Stomach (tissue), 9 donors: ENCODE data around the gene NFATC1. TPM values are rescaled to one million over a fixed set of nuclear protein-coding genes. Genes with fewer than 3 reads are reported as not detected.

Experiments
- DNase-seq, 2 donors: peaks; one replicate each; pipeline versions ENCODE4 v3.0.0 to v3.0.0-alpha.2; 2013 to 2019
- H3K27ac ChIP-seq, 5 donors: fragments of 200-600 bp in 4 of 5; sonication (generic) in 4 of 5; one replicate each; pipeline ENCODE4 v1.5.1; 2013 to 2019; ENCODE audit warnings: mild to moderate bottlenecking in 1 of 5, moderate library complexity in 1 of 5
- H3K27me3 ChIP-seq, 3 donors: fragments of 200-600 bp; sonication (generic); one replicate each; pipeline ENCODE4 v1.5.1; 2017 to 2019; ENCODE audit warnings: mixed run types in 1 of 3
- H3K36me3 ChIP-seq, 4 donors: fragments of 200-600 bp; sonication (generic); 1 replicate in 3 of 4; 2 replicates in 1 of 4; pipeline ENCODE4 v1.5.1; 2016 to 2019
- H3K4me1 ChIP-seq, 4 donors: fragments of 200-600 bp; sonication (generic); one replicate each; pipeline ENCODE4 v1.5.1; 2016 to 2019
- H3K4me3 ChIP-seq, 4 donors: fragments of 200-600 bp; sonication (generic) in 3 of 4; one replicate each; pipeline ENCODE4 v1.5.1; 2016 to 2019; ENCODE audit warnings: mild to moderate bottlenecking in 1 of 4
- H3K9me3 ChIP-seq, 4 donors: fragments of 200-600 bp; sonication (generic); one replicate each; pipeline ENCODE4 v1.5.1; 2016 to 2019
- EP300 ChIP-seq: sonication (generic); formaldehyde crosslinking; IDR thresholded peaks from one replicate; pipeline ENCODE4 v1.6.1; 2017; ENCODE audit warnings: antibody characterized with exemption
- POLR2A ChIP-seq, 4 donors: fragments of 450-650 bp; IDR thresholded peaks; one replicate each; pipeline ENCODE4 v1.6.1; 2016; ENCODE audit warnings: antibody characterized with exemption in 4 of 4, control low read depth in 2 of 4, mild to moderate bottlenecking in 1 of 4, moderate library complexity in 1 of 4
- POLR2AphosphoS5 ChIP-seq, 3 donors: sonication (generic); formaldehyde crosslinking; IDR thresholded peaks; one replicate each; pipeline ENCODE4 v1.6.1; 2016; ENCODE audit warnings: antibody characterized with exemption in 3 of 3
- WGBS, 5 donors: extraction: QIAGEN DNeasy Blood & Tissue Kit in 3 of 5; methylation state at CpG; one replicate each; pipeline versions ENCODE4 v1.1.5 to v1.1.7; 2013 to 2018; 5-methylcytosine and 5-hydroxymethylcytosine counted together
- intact Hi-C: fragments of 100-400 bp; cut with DNase I; formaldehyde crosslinking; loops from one replicate; pipeline ENCODE4 v1.15.1; 2023; ENCODE audit warnings: low total_unique reads
- polyA plus RNA-seq, 3 donors: library from polyadenylated mRNA; stranded (reverse); fragments of 200-250 nt; gene quantifications; one replicate each; pipeline ENCODE4 v1.2.3, GENCODE V29; 2013
- total RNA-seq, 5 donors: library from RNA; depleted of rRNA; stranded (reverse); fragments of >200 nt; gene quantifications; one replicate each; pipeline versions ENCODE4 v1.1.0 to v1.2.3, GENCODE V29; 2014 to 2016
- TF ChIP-seq, protein P1 (sequence below), 7 experiments: fragments of 450-650 bp in 4 of 7; fragments of 200-600 bp in 3 of 7; sonication (generic) in 3 of 7; IDR thresholded peaks; one replicate each; pipeline ENCODE4 v1.5.1; 2016 to 2019; ENCODE audit warnings: antibody characterized with exemption in 7 of 7, control low read depth in 2 of 7, mild to moderate bottlenecking in 1 of 7
- donor health status: healthy with polysubstance abuse.
- donor health status: Bipolar disorder and iron deficiency.
- donor health status: healthy.

Gene NFATC1
- total and polyA plus RNA-seq, 8 donors: 2.6 to 14.0 (median 6.1) TPM

DNA sequence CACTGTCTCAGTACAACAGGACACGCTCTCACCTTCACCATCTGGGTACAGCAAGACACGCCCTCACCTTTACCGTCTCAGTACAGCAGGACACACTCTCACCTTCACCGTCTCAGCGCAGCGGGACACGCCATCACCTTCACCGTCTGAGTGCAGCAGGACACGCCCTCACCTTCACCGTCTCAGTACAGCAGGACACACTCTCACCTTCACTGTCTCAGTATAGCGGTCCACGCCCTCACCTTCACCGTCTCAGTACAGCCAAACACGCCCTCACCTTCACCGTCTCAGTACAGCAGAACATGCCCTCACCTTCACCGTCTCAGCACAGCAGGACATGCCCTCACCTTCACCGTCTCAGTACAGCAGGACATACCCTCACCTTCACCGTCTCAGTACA lies 174.0 kb downstream of the NFATC1 start:
- H3K27me3 ChIP-seq: peaks cover 0 to 15% (median 0%) of the 10 kb centered on the region in 3 donors
- no peaks in the 10 kb centered on the region for H3K36me3 ChIP-seq
- TF ChIP-seq, protein P1, sequence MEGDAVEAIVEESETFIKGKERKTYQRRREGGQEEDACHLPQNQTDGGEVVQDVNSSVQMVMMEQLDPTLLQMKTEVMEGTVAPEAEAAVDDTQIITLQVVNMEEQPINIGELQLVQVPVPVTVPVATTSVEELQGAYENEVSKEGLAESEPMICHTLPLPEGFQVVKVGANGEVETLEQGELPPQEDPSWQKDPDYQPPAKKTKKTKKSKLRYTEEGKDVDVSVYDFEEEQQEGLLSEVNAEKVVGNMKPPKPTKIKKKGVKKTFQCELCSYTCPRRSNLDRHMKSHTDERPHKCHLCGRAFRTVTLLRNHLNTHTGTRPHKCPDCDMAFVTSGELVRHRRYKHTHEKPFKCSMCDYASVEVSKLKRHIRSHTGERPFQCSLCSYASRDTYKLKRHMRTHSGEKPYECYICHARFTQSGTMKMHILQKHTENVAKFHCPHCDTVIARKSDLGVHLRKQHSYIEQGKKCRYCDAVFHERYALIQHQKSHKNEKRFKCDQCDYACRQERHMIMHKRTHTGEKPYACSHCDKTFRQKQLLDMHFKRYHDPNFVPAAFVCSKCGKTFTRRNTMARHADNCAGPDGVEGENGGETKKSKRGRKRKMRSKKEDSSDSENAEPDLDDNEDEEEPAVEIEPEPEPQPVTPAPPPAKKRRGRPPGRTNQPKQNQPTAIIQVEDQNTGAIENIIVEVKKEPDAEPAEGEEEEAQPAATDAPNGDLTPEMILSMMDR (IDR thresholded peaks at IDR 0.05): no peak
- TF ChIP-seq POLR2AphosphoS5 (IDR thresholded peaks at IDR 0.05) (no peak), POLR2A (IDR thresholded peaks at IDR 0.05) (no peak), EP300 (no peak)
- peak in 1 of 2 donors; percentile 60 for DNase-seq
- peaks cover 9 to 28% (median 22%) of the 10 kb centered on the region in 4 donors for H3K9me3 ChIP-seq
- intact Hi-C loops: no loop called here
- H3K4me1 ChIP-seq: peaks cover 3 to 21% (median 10%) of the 10 kb centered on the region in 4 donors
- 57 to 73% (median 66%) methylated on average over 18 of the region's 18 CpGs for WGBS, 5 donors
- no peak overlapping the region for H3K27ac ChIP-seq
- no peak overlapping the region for H3K4me3 ChIP-seq

GRCh38 chr18:79570266-79571201 lies 174.8 kb downstream of the NFATC1 start:
- intact Hi-C loops: no loop called here
- no peak for DNase-seq
- Histone ChIP-seq H3K27ac (no peak overlapping the region), H3K4me3 (no peak overlapping the region), H3K36me3 (no peaks in the 10 kb centered on the region), H3K9me3 (peaks cover 9 to 28% (median 22%) of the 10 kb centered on the region in 4 donors), H3K27me3 (peaks cover 0 to 15% (median 0%) of the 10 kb centered on the region in 3 donors), H3K4me1 (peaks cover 3 to 21% (median 15%) of the 10 kb centered on the region in 4 donors)
- TF ChIP-seq EP300 (no peak), POLR2A (IDR thresholded peaks at IDR 0.05) (no peak), POLR2AphosphoS5 (IDR thresholded peaks at IDR 0.05) (no peak)
- TF ChIP-seq, protein P1 (IDR thresholded peaks at IDR 0.05): no peak
- WGBS, 5 donors: 44 to 59% (median 52%) methylated on average over 26 of the region's 26 CpGs

DNA sequence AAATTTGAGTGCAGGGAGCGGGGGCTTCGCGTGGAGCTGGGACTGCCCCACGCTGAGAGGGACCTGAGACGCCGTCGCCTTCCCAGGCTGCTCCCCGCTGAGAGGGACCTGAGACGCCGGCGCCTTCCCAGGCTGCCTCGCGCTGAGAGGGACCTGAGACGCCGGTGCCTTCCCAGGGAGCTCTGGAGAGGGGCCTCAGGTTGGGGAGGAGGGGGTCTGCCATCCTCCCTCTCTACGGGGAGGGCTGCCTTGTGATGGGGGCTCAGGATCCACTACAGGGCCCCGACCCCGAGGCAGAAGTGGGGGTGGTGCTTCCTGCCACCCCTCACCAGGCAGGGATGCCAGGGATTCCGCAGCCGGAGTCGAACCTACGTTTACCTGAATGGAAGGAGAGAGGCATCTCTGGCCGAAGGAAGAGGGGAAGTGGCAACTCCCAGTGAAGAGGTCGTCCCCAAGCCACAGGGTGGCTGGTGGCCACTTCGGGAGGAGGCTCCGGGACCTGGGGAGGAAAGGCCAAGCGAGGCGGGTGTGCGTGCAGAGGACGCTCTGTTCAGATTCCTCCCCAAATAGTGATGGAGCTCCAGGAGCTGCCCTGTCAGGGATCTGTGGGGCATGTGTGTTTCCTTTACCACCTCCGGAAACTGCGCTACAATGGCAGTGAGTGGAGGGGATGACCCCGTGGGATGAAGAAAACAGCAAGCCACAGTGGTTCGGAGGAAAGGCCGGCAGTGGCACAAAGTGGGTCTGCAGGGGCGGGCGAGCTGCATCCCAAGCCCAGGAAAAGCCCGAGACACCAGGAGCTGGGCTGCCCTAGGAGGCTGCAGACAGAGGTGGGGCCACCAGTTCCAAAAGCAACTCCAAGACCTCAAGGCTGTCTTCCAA lies 175.7 kb downstream of the NFATC1 start:
- Histone ChIP-seq H3K27me3 (peaks cover 0 to 11% (median 0%) of the 10 kb centered on the region in 3 donors), H3K9me3 (peaks cover 9 to 28% (median 22%) of the 10 kb centered on the region in 4 donors), H3K36me3 (no peaks in the 10 kb centered on the region), H3K4me3 (no peak overlapping the region), H3K27ac (no peak overlapping the region), H3K4me1 (peaks cover 4 to 28% (median 23%) of the 10 kb centered on the region in 4 donors)
- intact Hi-C loops: no loop called here
- DNase-seq: no peak
- TF ChIP-seq, protein P1 (IDR thresholded peaks at IDR 0.05): no peak
- TF ChIP-seq POLR2AphosphoS5 (IDR thresholded peaks at IDR 0.05): no peak
- TF ChIP-seq EP300: no peak
- no peak for TF ChIP-seq POLR2A (IDR thresholded peaks at IDR 0.05)
- 89 to 94% (median 90%) methylated on average over 25 to 38 of the region's 38 CpGs for WGBS, 5 donors
